Sigmoid colon (tissue), 4 donors: Measurements from ENCODE around the gene VPS18.

Source experiments
- CTCF ChIP-seq, 4 experiments: fragments of 450-650 bp in 3 of 4; fragments of 200-600 bp in 1 of 4; IDR thresholded peaks; one replicate each; pipeline ENCODE4 v1.5.1; 2016 to 2019; ENCODE audit warnings: antibody characterized with exemption in 4 of 4, mild to moderate bottlenecking in 3 of 4, moderate library complexity in 2 of 4
- EP300 ChIP-seq, 4 donors: sonication (generic); formaldehyde crosslinking; IDR thresholded peaks; one replicate each; pipeline ENCODE4 v1.6.1; 2017; ENCODE audit warnings: antibody characterized with exemption in 4 of 4
- POLR2A ChIP-seq, 2 donors: fragments of 450-650 bp; IDR thresholded peaks; one replicate each; pipeline ENCODE4 v1.6.1; 2016; ENCODE audit warnings: antibody characterized with exemption in 2 of 2, mild to moderate bottlenecking in 2 of 2, moderate library complexity in 2 of 2

GRCh38 chr15:40857601-40858341 is 36.5 kb upstream of the VPS18 start:
- TF ChIP-seq CTCF (IDR thresholded peaks at IDR 0.05) (peak; percentile 85 to 98 (median 96)), EP300 (IDR thresholded peaks at IDR 0.05) (no peak), POLR2A (IDR thresholded peaks at IDR 0.05) (no peak)
